CD4-positive, alpha-beta T cell treated with Interleukin-15 for 1 hour (primary cell): ENCODE results near the gene ADGRG1.

Source experiments
- DNase-seq: peaks from one replicate; pipeline ENCODE4 v3.0.0-alpha.2; 2020

The ADGRG1 gene

GRCh38 chr16:57620335-57621231 is 7.8 kb upstream of the ADGRG1 start:
- DNase-seq, result peak; percentile 6

GRCh38 chr16:57621521-57622271 is 6.7 kb upstream of the ADGRG1 start:
- peak; percentile 15 for DNase-seq

GRCh38 chr16:57622361-57623250 is 5.8 kb upstream of the ADGRG1 start:
- peak; percentile 10 for DNase-seq

- DNase-seq, result no peak
Measured at GRCh38 chr16:57623251-57624043, 5.0 kb upstream of the ADGRG1 start.

GRCh38 chr16:57624044-57624688 is 4.3 kb upstream of the ADGRG1 start:
- no peak for DNase-seq

- no peak for DNase-seq
Measured at GRCh38 chr16:57624806-57625500, 3.5 kb upstream of the ADGRG1 start.

GRCh38 chr16:57626420-57627170 is 1.8 kb upstream of the ADGRG1 start:
- DNase-seq, result no peak

GRCh38 chr16:57627184-57627871 is 1.1 kb upstream of the ADGRG1 start:
- DNase-seq, result no peak

GRCh38 chr16:57628783-57629293 is 408 bp downstream of the ADGRG1 start:
- DNase-seq, result no peak

- DNase-seq, result no peak
Measured at GRCh38 chr16:57629516-57630406, 1.3 kb downstream of the ADGRG1 start.

GRCh38 chr16:57630407-57630797 is 2.0 kb downstream of the ADGRG1 start:
- DNase-seq, result no peak

GRCh38 chr16:57630931-57631845 is 2.8 kb downstream of the ADGRG1 start:
- DNase-seq, result no peak

- no peak for DNase-seq
Measured at GRCh38 chr16:57632568-57632967, 4.1 kb downstream of the ADGRG1 start.

- DNase-seq, result no peak
Measured at GRCh38 chr16:57633383-57634064, 5.1 kb downstream of the ADGRG1 start.

- DNase-seq, result no peak
Measured at GRCh38 chr16:57634171-57634570, 5.7 kb downstream of the ADGRG1 start.
